ENCODE data around the gene ITGB4. TPM values are rescaled to one million over a fixed set of nuclear protein-coding genes. Genes with fewer than 3 reads are reported as not detected.

ITGB4 gene
- total RNA-seq, 1 experiment from 2014 or later = 568 TPM

DNA sequence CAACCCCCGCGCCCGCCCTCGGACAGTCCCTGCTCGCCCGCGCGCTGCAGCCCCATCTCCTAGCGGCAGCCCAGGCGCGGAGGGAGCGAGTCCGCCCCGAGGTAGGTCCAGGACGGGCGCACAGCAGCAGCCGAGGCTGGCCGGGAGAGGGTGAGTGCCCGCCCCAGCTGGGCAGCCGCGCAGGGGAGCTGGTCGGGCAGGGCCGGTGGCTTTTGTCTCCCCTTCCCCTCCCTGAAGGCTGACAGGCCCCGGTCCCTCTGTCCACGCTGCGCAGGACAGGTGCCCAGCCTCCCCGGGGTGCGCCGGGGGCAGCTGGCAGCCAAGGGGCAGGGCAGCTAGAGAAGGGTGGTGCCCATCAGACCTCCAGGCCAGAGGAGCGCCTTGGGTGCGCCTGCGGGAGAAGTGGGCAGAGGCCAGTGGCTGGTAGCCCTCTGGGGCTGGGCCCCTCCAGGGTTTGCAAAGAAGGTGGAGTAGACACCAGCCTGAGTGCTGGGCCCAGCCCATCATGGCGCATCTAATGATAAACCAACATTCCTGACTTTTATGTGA lies 278 bp downstream of the ITGB4 start:
- ATAC-seq = peak; percentile 35
- Histone ChIP-seq H3K79me2 (ENCODE audit: insufficient read depth, low read length) (peaks cover 47% of the 10 kb centered on the region), H4K20me1 (ENCODE audit: insufficient read depth) (no peaks in the 10 kb centered on the region), H3K4me2 (ENCODE audit: low read length) (peak overlapping the region; percentile 91), H3K4me3 (replicated peaks in 1 of 2; ENCODE audit: low read depth in 1 of 2, low read length in 2 of 2) (peak overlapping the region; percentile 87 to 95), H3K9ac (ENCODE audit: low read length) (peak overlapping the region; percentile 86), H3K4me1 (ENCODE audit: control insufficient read depth in 1 of 2, insufficient read depth in 2 of 2, low read length in 2 of 2) (peaks cover 27 to 43% of the 10 kb centered on the region in 2 experiments), H3K9me2 (ENCODE audit: insufficient read depth) (no peaks in the 10 kb centered on the region), H3K27me3 (ENCODE audit: insufficient read depth, low read length) (no peaks in the 10 kb centered on the region), H3K9me3 (ENCODE audit: control insufficient read depth in 1 of 2, insufficient read depth in 1 of 2, low read depth in 1 of 2, low read length in 2 of 2) (no peaks in the 10 kb centered on the region), H3K27ac (ENCODE audit: low read depth, low read length) (peak overlapping the region; percentile 94), H3K36me3 (ENCODE audit: control insufficient read depth in 1 of 2, insufficient read depth in 2 of 2, low read length in 2 of 2) (peaks cover 11 to 20% of the 10 kb centered on the region in 2 experiments), H2AFZ (ENCODE audit: low read depth, low read length, poor library complexity, severe bottlenecking) (no peak overlapping the region)
- TF ChIP-seq YY1 (IDR thresholded peaks at IDR 0.05; ENCODE audit: extremely low read depth, insufficient replicate concordance, low read depth, low read length) = no peak
- TF ChIP-seq EZH2 (IDR thresholded peaks at IDR 0.05) = no peak
- TF ChIP-seq POLR2A (IDR thresholded peaks at IDR 0.05; ENCODE audit: borderline replicate concordance, extremely low read depth, insufficient read depth, insufficient read length) = peak; percentile 27
- peak; percentile 77 for TF ChIP-seq POLR2AphosphoS5 (IDR thresholded peaks at IDR 0.05; ENCODE audit: low read depth, low read length)
- TF ChIP-seq ZFX (IDR thresholded peaks at IDR 0.05) = peak; percentile 65; the same call in 1 of the 2 replicates
- TF ChIP-seq SIN3A (IDR thresholded peaks at IDR 0.05; ENCODE audit: low read depth) = peak; percentile 37; the same call in 1 of the 2 replicates
- no peak for TF ChIP-seq EZH2phosphoT487 (IDR thresholded peaks at IDR 0.05; ENCODE audit: borderline replicate concordance)
- no peak; the same call in 1 of the 2 replicates for TF ChIP-seq RAD21 (IDR thresholded peaks at IDR 0.05; ENCODE audit: low read depth)
- DNase-seq (ENCODE audit: low read depth, low spot score) = no peak
- RAD21 ChIA-PET (ENCODE audit: low non-redundant PET in 1 of 2, low total read pairs in 2 of 2, uncharacterized antibody in 2 of 2, unreplicated experiment in 2 of 2) = interaction anchor here (0.9 to 1.7 kb wide), 5 partner anchors 14 to 38 kb away, joined by 3 to 5 read pairs (median 4); no protein-coding TSS in a partner anchor
- intact Hi-C loops (cut with micrococcal nuclease) = loop anchor here (2.0 kb wide), 2 partner anchors 15 to 47 kb away; no protein-coding TSS in a partner anchor
- CTCF ChIA-PET = interaction anchor here (0.7 to 2.4 kb wide), 15 partner anchors 9 to 120 kb away, joined by 3 to 26 read pairs (median 5); partner anchors contain the start of gene SMIM5
- POLR2A ChIA-PET = interaction anchor here (0.6 to 3.8 kb wide), 13 partner anchors 8 to 59 kb away, joined by 3 to 45 read pairs (median 5); no protein-coding TSS in a partner anchor
- TSS peak; percentile 50 for BruUV-seq (replicated peaks)

- DNase-seq (ENCODE audit: low read depth, low spot score) = no peak
- RAD21 ChIA-PET (ENCODE audit: low non-redundant PET in 1 of 2, low total read pairs in 2 of 2, uncharacterized antibody in 2 of 2, unreplicated experiment in 2 of 2) = interaction anchor here in 1 of 2 experiments (1.5 to 1.7 kb wide), 2 partner anchors 15 to 29 kb away, joined by 5 read pairs; no protein-coding TSS in a partner anchor
Measured at GRCh38 chr17:75722076-75722475, 817 bp downstream of the ITGB4 start.

More at GRCh38 chr17:75722076-75722475, 817 bp downstream of the ITGB4 start:
- H3K4me3 ChIP-seq (replicated peaks in 1 of 2; ENCODE audit: low read depth in 1 of 2, low read length in 2 of 2) = peak overlapping the region; percentile 87 to 95
- H3K4me1 ChIP-seq (ENCODE audit: control insufficient read depth in 1 of 2, insufficient read depth in 2 of 2, low read length in 2 of 2) = peaks cover 27 to 43% of the 10 kb centered on the region in 2 experiments
- no TSS peak for BruUV-seq (replicated peaks)
- no peaks in the 10 kb centered on the region for H3K27me3 ChIP-seq (ENCODE audit: insufficient read depth, low read length)
- TF ChIP-seq ZFX (IDR thresholded peaks at IDR 0.05) (0 out of 2 replicates have a peak, but pooled peaks have one; percentile 1), ATF3 (IDR thresholded peaks at IDR 0.05) (no peak), YY1 (IDR thresholded peaks at IDR 0.05; ENCODE audit: extremely low read depth, insufficient replicate concordance, low read depth, low read length) (peak; percentile 5), ELF1 (IDR thresholded peaks at IDR 0.05; ENCODE audit: borderline replicate concordance, low read depth) (no peak)
- TF ChIP-seq, protein P1, sequence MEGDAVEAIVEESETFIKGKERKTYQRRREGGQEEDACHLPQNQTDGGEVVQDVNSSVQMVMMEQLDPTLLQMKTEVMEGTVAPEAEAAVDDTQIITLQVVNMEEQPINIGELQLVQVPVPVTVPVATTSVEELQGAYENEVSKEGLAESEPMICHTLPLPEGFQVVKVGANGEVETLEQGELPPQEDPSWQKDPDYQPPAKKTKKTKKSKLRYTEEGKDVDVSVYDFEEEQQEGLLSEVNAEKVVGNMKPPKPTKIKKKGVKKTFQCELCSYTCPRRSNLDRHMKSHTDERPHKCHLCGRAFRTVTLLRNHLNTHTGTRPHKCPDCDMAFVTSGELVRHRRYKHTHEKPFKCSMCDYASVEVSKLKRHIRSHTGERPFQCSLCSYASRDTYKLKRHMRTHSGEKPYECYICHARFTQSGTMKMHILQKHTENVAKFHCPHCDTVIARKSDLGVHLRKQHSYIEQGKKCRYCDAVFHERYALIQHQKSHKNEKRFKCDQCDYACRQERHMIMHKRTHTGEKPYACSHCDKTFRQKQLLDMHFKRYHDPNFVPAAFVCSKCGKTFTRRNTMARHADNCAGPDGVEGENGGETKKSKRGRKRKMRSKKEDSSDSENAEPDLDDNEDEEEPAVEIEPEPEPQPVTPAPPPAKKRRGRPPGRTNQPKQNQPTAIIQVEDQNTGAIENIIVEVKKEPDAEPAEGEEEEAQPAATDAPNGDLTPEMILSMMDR (IDR thresholded peaks at IDR 0.05 in 2 of 3, conservative IDR thresholded peaks at IDR 0.05 in 1 of 3; ENCODE audit: borderline replicate concordance in 1 of 3, insufficient read depth in 1 of 3, low read depth in 2 of 3, low read length in 2 of 3) = peak in 1 of 3 experiments; percentile 24; a peak in 1 of 6 replicates
- TF ChIP-seq, protein P2, sequence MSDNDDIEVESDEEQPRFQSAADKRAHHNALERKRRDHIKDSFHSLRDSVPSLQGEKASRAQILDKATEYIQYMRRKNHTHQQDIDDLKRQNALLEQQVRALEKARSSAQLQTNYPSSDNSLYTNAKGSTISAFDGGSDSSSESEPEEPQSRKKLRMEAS (IDR thresholded peaks at IDR 0.05) = no peak
- CTCF ChIA-PET = interaction anchor here (0.8 to 2.4 kb wide), 6 partner anchors 26 to 121 kb away, joined by 3 to 26 read pairs (median 6); no protein-coding TSS in a partner anchor
- H2AFZ ChIP-seq (ENCODE audit: low read depth, low read length, poor library complexity, severe bottlenecking) = no peak overlapping the region
- POLR2A ChIA-PET = interaction anchor here (1.3 to 3.8 kb wide), 6 partner anchors 11 to 58 kb away, joined by 4 to 45 read pairs (median 12); no protein-coding TSS in a partner anchor
- intact Hi-C loops (cut with micrococcal nuclease) = loop anchor here (2.0 kb wide), 1 partner anchor 47 kb away; no protein-coding TSS in a partner anchor
- peak; percentile 50 for ATAC-seq
- H3K9me2 ChIP-seq (ENCODE audit: insufficient read depth) = no peaks in the 10 kb centered on the region
- peak overlapping the region; percentile 91 for H3K4me2 ChIP-seq (ENCODE audit: low read length)
- peaks cover 47% of the 10 kb centered on the region for H3K79me2 ChIP-seq (ENCODE audit: insufficient read depth, low read length)
- H3K9ac ChIP-seq (ENCODE audit: low read length) = peak overlapping the region; percentile 86
- H4K20me1 ChIP-seq (ENCODE audit: insufficient read depth) = no peaks in the 10 kb centered on the region
- peak overlapping the region; percentile 94 for H3K27ac ChIP-seq (ENCODE audit: low read depth, low read length)
- peaks cover 13 to 22% of the 10 kb centered on the region in 2 experiments for H3K36me3 ChIP-seq (ENCODE audit: control insufficient read depth in 1 of 2, insufficient read depth in 2 of 2, low read length in 2 of 2)
- no peaks in the 10 kb centered on the region for H3K9me3 ChIP-seq (ENCODE audit: control insufficient read depth in 1 of 2, insufficient read depth in 1 of 2, low read depth in 1 of 2, low read length in 2 of 2)
